Kidney (tissue), 14 donors: Measurements from ENCODE around the gene SPI1. TPM values are rescaled to one million over a fixed set of nuclear protein-coding genes. Genes with fewer than 3 reads are reported as not detected.

Experiments used
- DNase-seq, 5 donors: peaks; one replicate each; pipeline ENCODE4 v3.0.0-alpha.2; 2013 to 2020
- FAIRE-seq: peaks from 2 replicates; lab custom pipeline; 2012; peaks lifted over from hg19 to GRCh38; lab: Jason Lieb, UNC
- H3K27ac ChIP-seq, 2 donors: one replicate each; pipeline ENCODE4 v1.7.0; 2013; ENCODE audit warnings: low read depth in 2 of 2, low read length in 2 of 2, inconsistent platforms in 1 of 2
- H3K27me3 ChIP-seq: one replicate; pipeline ENCODE4 v1.7.1; 2013; ENCODE audit warnings: low read length, inconsistent platforms; ENCODE audit not compliant: control insufficient read depth, insufficient read depth
- H3K36me3 ChIP-seq, 3 donors: one replicate each; pipeline versions ENCODE4 v1.7.0 to v1.7.1; 2013; ENCODE audit warnings: low read length in 3 of 3, control low read depth in 1 of 3, inconsistent platforms in 1 of 3; ENCODE audit not compliant: insufficient read depth in 3 of 3, control insufficient read depth in 2 of 3
- H3K4me1 ChIP-seq, 3 donors: one replicate each; pipeline versions ENCODE4 v1.7.0 to v1.7.1; 2013; ENCODE audit warnings: low read length in 3 of 3, inconsistent platforms in 1 of 3, low read depth in 1 of 3; ENCODE audit not compliant: control insufficient read depth in 2 of 3, insufficient read depth in 2 of 3
- H3K4me3 ChIP-seq, 3 donors: one replicate each; pipeline versions ENCODE4 v1.7.0 to v1.8.1; 2013; ENCODE audit warnings: low read length in 3 of 3, control low read depth in 1 of 3, inconsistent platforms in 1 of 3
- H3K9ac ChIP-seq, 3 donors: one replicate each; pipeline versions ENCODE4 v1.7.0 to v1.7.1; 2013; ENCODE audit warnings: low read length in 3 of 3, control low read depth in 1 of 3, inconsistent platforms in 1 of 3
- H3K9me3 ChIP-seq, 3 donors: one replicate each; pipeline versions ENCODE4 v1.7.0 to v1.7.1; 2013; ENCODE audit warnings: low read length in 3 of 3, control low read depth in 1 of 3, inconsistent platforms in 1 of 3; ENCODE audit not compliant: control insufficient read depth in 2 of 3, insufficient read depth in 1 of 3
- intact Hi-C: fragments of 100-400 bp; cut with DNase I; formaldehyde crosslinking; loops from one replicate; pipeline ENCODE4 v1.11.1; 2022
- polyA plus RNA-seq: library from polyadenylated mRNA; stranded (reverse); fragments of 350-450 nt; fragmentation: Illumina TruSeq; extraction: RNeasy Lipid Tissue Mini Kit (QIAGEN cat#74804); gene quantifications from one replicate; pipeline ENCODE4 v1.2.3, GENCODE V29; 2014; ENCODE audit warnings: low read depth, low replicate concordance; ENCODE audit not compliant: insufficient read depth
- total RNA-seq: library from RNA; stranded (reverse); fragmentation: NEBNext Ultra II Directional; extraction: Animal tissue kit (Norgen Biotek cat#: 25700); gene quantifications from one replicate; pipeline ENCODE4 v1.2.1, GENCODE V29; 2021
- TF ChIP-seq, protein P1 (sequence below): IDR thresholded peaks from 3 replicates; pipeline ENCODE4 v1.5.1; 2012; ENCODE audit warnings: mild to moderate bottlenecking, moderate library complexity, borderline replicate concordance; ENCODE audit not compliant: insufficient read depth; ENCODE audit errors: extremely low read depth
- donor health status: control.
- donor health status: control.
- donor health status: control.
- donor health status: control.
- donor health status: control.
- donor health status: DM: yes; HTN: yes; CAD: no.
- donor health status: Normal renal cell carcinoma (clear cell type).

SPI1 gene
- total and polyA plus RNA-seq, 2 donors from 2014 or later: 7.3 to 39.8 TPM

DNA sequence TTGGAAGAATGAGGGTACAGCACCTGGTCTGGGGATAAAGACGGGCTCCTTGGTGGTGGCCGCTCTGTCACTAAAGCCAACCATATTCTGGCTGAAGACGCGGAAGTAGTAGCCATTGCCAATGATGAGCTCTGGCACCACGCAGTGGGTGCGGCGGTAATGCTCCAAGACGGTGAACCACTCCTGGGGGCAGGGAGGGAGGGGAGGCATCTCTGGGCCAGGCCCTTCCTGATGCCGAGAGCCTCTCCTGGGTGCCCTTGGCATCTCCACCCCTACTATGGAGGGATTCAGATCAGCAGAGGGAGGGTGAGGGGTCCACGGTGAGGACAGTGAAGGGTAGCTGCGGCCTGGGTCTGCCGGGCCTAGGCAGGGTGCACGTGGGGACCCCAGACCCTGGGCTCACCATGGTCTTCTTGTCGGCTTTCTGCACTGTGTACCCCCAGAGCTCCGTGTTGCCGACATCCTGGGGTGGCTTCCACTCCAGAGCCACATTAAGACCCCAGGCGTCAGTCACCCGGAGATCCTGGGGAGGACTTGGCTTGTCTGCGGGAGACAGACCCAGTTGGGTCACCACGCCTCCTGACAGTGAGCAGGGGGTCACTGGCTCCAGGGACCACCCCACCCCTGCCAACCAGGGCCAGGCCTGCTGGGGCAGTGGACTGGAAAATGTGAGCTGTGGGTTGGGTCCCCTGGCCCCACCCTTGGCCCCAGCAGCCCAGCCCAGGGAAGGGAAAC, 45.4 kb downstream of the SPI1 start:
- Histone ChIP-seq H3K4me3 (no peak overlapping the region), H3K9ac (no peak overlapping the region), H3K36me3 (peaks cover 0 to 17% (median 9%) of the 10 kb centered on the region in 3 donors), H3K4me1 (no peaks in the 10 kb centered on the region), H3K9me3 (no peaks in the 10 kb centered on the region), H3K27me3 (no peaks in the 10 kb centered on the region), H3K27ac (no peak overlapping the region)
- TF ChIP-seq, protein P1, sequence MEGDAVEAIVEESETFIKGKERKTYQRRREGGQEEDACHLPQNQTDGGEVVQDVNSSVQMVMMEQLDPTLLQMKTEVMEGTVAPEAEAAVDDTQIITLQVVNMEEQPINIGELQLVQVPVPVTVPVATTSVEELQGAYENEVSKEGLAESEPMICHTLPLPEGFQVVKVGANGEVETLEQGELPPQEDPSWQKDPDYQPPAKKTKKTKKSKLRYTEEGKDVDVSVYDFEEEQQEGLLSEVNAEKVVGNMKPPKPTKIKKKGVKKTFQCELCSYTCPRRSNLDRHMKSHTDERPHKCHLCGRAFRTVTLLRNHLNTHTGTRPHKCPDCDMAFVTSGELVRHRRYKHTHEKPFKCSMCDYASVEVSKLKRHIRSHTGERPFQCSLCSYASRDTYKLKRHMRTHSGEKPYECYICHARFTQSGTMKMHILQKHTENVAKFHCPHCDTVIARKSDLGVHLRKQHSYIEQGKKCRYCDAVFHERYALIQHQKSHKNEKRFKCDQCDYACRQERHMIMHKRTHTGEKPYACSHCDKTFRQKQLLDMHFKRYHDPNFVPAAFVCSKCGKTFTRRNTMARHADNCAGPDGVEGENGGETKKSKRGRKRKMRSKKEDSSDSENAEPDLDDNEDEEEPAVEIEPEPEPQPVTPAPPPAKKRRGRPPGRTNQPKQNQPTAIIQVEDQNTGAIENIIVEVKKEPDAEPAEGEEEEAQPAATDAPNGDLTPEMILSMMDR: no peak
- DNase-seq: peak in 2 of 5 donors; percentile 32 to 57
- no peak for FAIRE-seq
- intact Hi-C loops: no loop called here

DNA sequence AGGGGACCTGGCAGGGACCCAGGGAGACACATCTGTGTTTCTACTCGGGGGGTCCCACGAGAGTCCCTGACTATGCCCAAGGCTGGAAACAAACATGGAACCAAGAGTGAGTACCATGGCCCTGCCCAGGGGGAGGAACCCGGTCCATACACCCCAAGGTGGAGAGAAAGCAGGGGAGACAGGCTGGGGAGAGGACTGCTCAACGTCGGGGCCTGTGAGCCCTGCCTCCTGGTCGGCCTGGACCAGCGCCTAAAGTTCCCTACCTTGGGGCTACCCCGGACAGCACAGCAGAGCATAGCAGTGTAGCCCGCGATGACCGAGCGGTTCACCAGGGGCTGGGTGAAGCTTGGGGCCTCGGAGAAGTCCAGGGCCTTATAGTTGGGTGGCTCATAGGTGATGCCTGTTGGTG, 46.0 kb downstream of the SPI1 start:
- Histone ChIP-seq H3K9me3 (no peaks in the 10 kb centered on the region), H3K27me3 (no peaks in the 10 kb centered on the region), H3K4me3 (no peak overlapping the region), H3K27ac (no peak overlapping the region), H3K36me3 (peaks cover 0 to 23% (median 10%) of the 10 kb centered on the region in 3 donors), H3K4me1 (no peaks in the 10 kb centered on the region), H3K9ac (no peak overlapping the region)
- FAIRE-seq (no peak), DNase-seq (peak in 1 of 5 donors; percentile 54)
- TF ChIP-seq, protein P1: no peak
- intact Hi-C loops: no loop called here

DNA sequence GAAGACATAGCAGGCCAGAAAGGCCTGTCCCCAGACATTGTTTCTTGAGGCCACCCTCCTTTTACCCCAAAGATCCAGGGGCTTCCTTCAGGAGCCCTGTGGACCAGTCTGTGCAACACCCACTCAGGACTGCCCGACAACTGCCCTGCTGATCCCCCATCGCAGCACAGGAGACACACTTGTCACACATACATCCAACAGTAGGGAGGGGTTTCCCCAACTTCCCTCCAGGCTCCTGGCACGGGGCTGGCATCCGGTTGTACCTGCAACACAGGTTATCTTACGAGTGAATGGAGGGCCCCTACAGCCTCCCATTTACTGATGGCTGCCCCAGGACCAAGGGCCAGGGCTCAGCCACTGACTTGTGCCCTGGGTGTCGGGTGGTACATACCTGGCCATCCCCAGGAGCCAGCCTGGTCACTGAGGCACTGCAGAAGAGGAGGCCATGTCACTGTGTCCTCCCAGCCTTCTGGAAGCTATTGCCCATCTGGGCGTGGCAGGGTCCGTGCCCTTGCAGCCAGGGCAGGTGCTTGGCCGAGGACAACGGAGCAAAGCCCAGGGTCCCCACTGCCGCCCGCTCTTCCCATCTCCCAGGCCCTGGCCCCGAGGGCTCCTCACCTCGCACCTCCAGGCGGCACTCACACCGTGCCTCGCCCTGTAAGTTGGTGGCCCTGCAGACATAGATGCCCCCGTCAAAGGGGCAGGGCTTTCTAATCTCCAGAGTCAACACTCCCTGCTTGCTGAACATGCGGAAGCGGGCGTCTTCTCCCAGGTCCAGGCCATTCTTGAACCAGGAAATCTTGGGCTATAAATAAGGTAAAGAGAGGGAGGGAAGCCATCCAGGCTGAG, 46.7 kb downstream of the SPI1 start:
- Histone ChIP-seq H3K9ac (no peak overlapping the region), H3K36me3 (peaks cover 0 to 30% (median 13%) of the 10 kb centered on the region in 3 donors), H3K4me3 (no peak overlapping the region), H3K9me3 (no peaks in the 10 kb centered on the region), H3K4me1 (no peaks in the 10 kb centered on the region), H3K27ac (no peak overlapping the region), H3K27me3 (no peaks in the 10 kb centered on the region)
- peak in 1 of 5 donors; percentile 31 for DNase-seq
- intact Hi-C loops: no loop called here
- FAIRE-seq: no peak
- TF ChIP-seq, protein P1: no peak
